GM18951 (cell line): ENCODE measurements around the gene FSD1L.

Source experiments
- POLR2A ChIP-seq: IDR thresholded peaks from 4 replicates; pipeline ENCODE4 v1.6.1; 2011; ENCODE audit warnings: mild to moderate bottlenecking; ENCODE audit not compliant: insufficient read length, insufficient read depth; ENCODE audit errors: extremely low read depth
- in situ Hi-C: fragments of 300-500 bp; cut with MboI; formaldehyde crosslinking; loops from one replicate; pipeline ENCODE4 v1.12.0; 2022; ENCODE audit warnings: low sequenced_read_pairs, mixed read lengths, inconsistent platforms; ENCODE audit not compliant: unreplicated experiment

FSD1L gene

GRCh38 chr9:105419816-105420597 is 27.8 kb upstream of the FSD1L start:
- in situ Hi-C loops = loop anchor here (10.0 to 25.0 kb wide), 3 partner anchors 265 to 633 kb away; no protein-coding TSS in a partner anchor
- TF ChIP-seq POLR2A = no peak

GRCh38 chr9:105421154-105421553 is 26.7 kb upstream of the FSD1L start:
- in situ Hi-C loops = loop anchor here (25.0 kb wide), 1 partner anchor 634 kb away; no protein-coding TSS in a partner anchor
- no peak for TF ChIP-seq POLR2A

- in situ Hi-C loops = loop anchor here (25.0 kb wide), 1 partner anchor 635 kb away; no protein-coding TSS in a partner anchor
- TF ChIP-seq POLR2A = no peak
Observed at GRCh38 chr9:105421864-105422263, 26.0 kb upstream of the FSD1L start.

- in situ Hi-C loops = loop anchor here (25.0 kb wide), 1 partner anchor 286 kb away; no protein-coding TSS in a partner anchor
- TF ChIP-seq POLR2A = no peak
Observed at GRCh38 chr9:105425816-105426433, 21.9 kb upstream of the FSD1L start.

- TF ChIP-seq POLR2A = no peak
- in situ Hi-C loops = loop anchor here (25.0 kb wide), 1 partner anchor 286 kb away; no protein-coding TSS in a partner anchor
Observed at GRCh38 chr9:105426657-105427056, 21.2 kb upstream of the FSD1L start.

GRCh38 chr9:105431424-105432246 is 16.2 kb upstream of the FSD1L start:
- no peak for TF ChIP-seq POLR2A
- in situ Hi-C loops = loop anchor here (25.0 kb wide), 1 partner anchor 281 kb away; no protein-coding TSS in a partner anchor

GRCh38 chr9:105432247-105432842 is 15.5 kb upstream of the FSD1L start:
- in situ Hi-C loops = loop anchor here (25.0 kb wide), 1 partner anchor 280 kb away; no protein-coding TSS in a partner anchor
- no peak for TF ChIP-seq POLR2A

GRCh38 chr9:105435453-105435852 is 12.4 kb upstream of the FSD1L start:
- no peak for TF ChIP-seq POLR2A
- in situ Hi-C loops = loop anchor here (25.0 kb wide), 1 partner anchor 277 kb away; no protein-coding TSS in a partner anchor

- in situ Hi-C loops = loop anchor here (25.0 kb wide), 1 partner anchor 276 kb away; no protein-coding TSS in a partner anchor
- TF ChIP-seq POLR2A = no peak
Observed at GRCh38 chr9:105436783-105437182, 11.1 kb upstream of the FSD1L start.

GRCh38 chr9:105437704-105438103 is 10.1 kb upstream of the FSD1L start:
- in situ Hi-C loops = loop anchor here (25.0 kb wide), 1 partner anchor 275 kb away; no protein-coding TSS in a partner anchor
- no peak for TF ChIP-seq POLR2A

GRCh38 chr9:105438141-105438806 is 9.6 kb upstream of the FSD1L start:
- in situ Hi-C loops = loop anchor here (25.0 kb wide), 1 partner anchor 274 kb away; no protein-coding TSS in a partner anchor
- TF ChIP-seq POLR2A = no peak

- TF ChIP-seq POLR2A = no peak
- in situ Hi-C loops = loop anchor here (25.0 kb wide), 1 partner anchor 273 kb away; no protein-coding TSS in a partner anchor
Observed at GRCh38 chr9:105439428-105439827, 8.4 kb upstream of the FSD1L start.
